T-helper 1 cell treated with Interleukin-12 subunit alpha and Interleukin-12 subunit beta and Interleukin-4 antibody, amounts not matched to agents 30 μg/mL and 1 μg/mL, for 36 hours (primary cell): ENCODE measurements around the gene IL1B.

ENCODE experiments used
- H3K27ac Mint-ChIP-seq: one replicate; pipeline ENCODE4 v1.8.0; 2021; ENCODE audit warnings: mild to moderate bottlenecking, mixed read lengths
- H3K27me3 Mint-ChIP-seq: one replicate; pipeline ENCODE4 v1.8.0; 2021; ENCODE audit warnings: low read depth, mixed read lengths
- H3K36me3 Mint-ChIP-seq: one replicate; pipeline ENCODE4 v1.8.0; 2021; ENCODE audit warnings: low read depth, mixed read lengths
- H3K4me1 Mint-ChIP-seq: one replicate; pipeline ENCODE4 v1.8.0; 2021; ENCODE audit warnings: low read depth, mixed read lengths
- H3K4me3 Mint-ChIP-seq: one replicate; pipeline ENCODE4 v1.8.0; 2021; ENCODE audit warnings: mild to moderate bottlenecking, moderate library complexity, mixed read lengths
- H3K9me3 Mint-ChIP-seq: one replicate; pipeline ENCODE4 v1.8.0; 2021; ENCODE audit warnings: mixed read lengths

The IL1B gene

GRCh38 chr2:112794131-112794733 is 42.3 kb downstream of the IL1B start:
- H3K4me1 Mint-ChIP-seq, result peaks cover 25% of the 10 kb centered on the region
- H3K27ac Mint-ChIP-seq, result peak overlapping the region; percentile 54
- H3K36me3 Mint-ChIP-seq, result peaks cover 4% of the 10 kb centered on the region
- H3K4me3 Mint-ChIP-seq, result peak overlapping the region; percentile 9
- no peaks in the 10 kb centered on the region for H3K9me3 Mint-ChIP-seq
- no peaks in the 10 kb centered on the region for H3K27me3 Mint-ChIP-seq

DNA sequence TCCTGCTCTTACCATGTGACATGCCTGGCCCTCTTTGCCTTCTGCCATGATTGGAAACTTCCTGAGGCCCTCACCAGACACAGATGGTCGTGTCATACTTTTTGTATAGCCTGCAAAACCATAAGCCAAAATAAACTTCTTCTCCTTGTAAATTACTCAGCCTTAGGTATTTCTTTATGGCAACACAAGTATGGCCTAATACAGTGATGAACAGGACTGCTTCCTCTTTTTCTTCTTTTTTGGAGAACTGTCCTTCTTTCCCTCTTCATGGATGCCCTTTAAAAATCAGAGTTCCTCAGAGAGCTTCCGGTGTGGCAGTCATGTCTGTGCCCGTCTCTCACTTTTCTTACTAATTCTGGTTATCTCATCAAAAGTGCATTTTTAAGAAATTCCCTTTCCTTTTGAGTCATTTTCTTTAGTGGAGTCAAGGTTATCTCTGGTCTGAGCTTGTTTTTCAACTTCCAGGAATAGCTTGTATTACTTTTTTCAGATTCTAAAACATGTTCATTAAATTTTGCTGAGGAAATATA is 43.1 kb downstream of the IL1B start:
- H3K27ac Mint-ChIP-seq, result peak overlapping the region; percentile 13
- H3K4me1 Mint-ChIP-seq, result peaks cover 21% of the 10 kb centered on the region
- peak overlapping the region; percentile 4 for H3K4me3 Mint-ChIP-seq
- peaks cover 6% of the 10 kb centered on the region for H3K27me3 Mint-ChIP-seq
- H3K9me3 Mint-ChIP-seq, result no peaks in the 10 kb centered on the region
- peaks cover 4% of the 10 kb centered on the region for H3K36me3 Mint-ChIP-seq

- Mint-ChIP-seq H3K4me3 (no peak overlapping the region), H3K36me3 (peaks cover 4% of the 10 kb centered on the region), H3K27ac (no peak overlapping the region), H3K4me1 (peaks cover 21% of the 10 kb centered on the region), H3K9me3 (no peaks in the 10 kb centered on the region), H3K27me3 (peaks cover 7% of the 10 kb centered on the region)
These were observed 44.2 kb downstream of the IL1B start for GRCh38 chr2:112792419-112792818.

GRCh38 chr2:112791693-112792230 is 44.8 kb downstream of the IL1B start:
- no peak overlapping the region for H3K4me3 Mint-ChIP-seq
- peaks cover 9% of the 10 kb centered on the region for H3K27me3 Mint-ChIP-seq
- no peak overlapping the region for H3K27ac Mint-ChIP-seq
- peaks cover 4% of the 10 kb centered on the region for H3K36me3 Mint-ChIP-seq
- no peaks in the 10 kb centered on the region for H3K9me3 Mint-ChIP-seq
- peaks cover 21% of the 10 kb centered on the region for H3K4me1 Mint-ChIP-seq

GRCh38 chr2:112791019-112791418 is 45.6 kb downstream of the IL1B start:
- Mint-ChIP-seq H3K27ac (no peak overlapping the region), H3K4me3 (no peak overlapping the region), H3K27me3 (peaks cover 13% of the 10 kb centered on the region), H3K36me3 (peaks cover 4% of the 10 kb centered on the region), H3K4me1 (peaks cover 21% of the 10 kb centered on the region), H3K9me3 (no peaks in the 10 kb centered on the region)

DNA sequence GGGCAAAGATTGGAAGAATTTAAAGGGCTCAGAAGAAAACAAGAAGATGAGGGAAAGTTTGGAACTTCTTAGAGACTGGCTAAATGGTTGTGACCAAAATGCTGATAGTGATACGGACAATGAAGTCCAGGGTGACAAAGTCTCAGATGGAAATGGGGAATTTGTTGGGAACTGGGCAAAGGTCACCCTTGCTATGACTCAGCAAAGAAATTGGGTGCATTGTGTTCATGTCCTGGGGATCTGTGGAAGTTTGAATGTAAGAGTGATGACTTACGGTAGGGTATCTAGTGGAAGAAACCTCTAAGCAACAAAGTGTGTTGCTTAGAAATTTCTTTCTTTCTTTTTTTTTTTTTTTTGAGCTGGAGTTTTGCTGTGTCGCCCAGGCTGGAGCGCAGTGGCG is 46.3 kb downstream of the IL1B start:
- H3K36me3 Mint-ChIP-seq, result peaks cover 4% of the 10 kb centered on the region
- no peak overlapping the region for H3K27ac Mint-ChIP-seq
- H3K4me3 Mint-ChIP-seq, result no peak overlapping the region
- H3K9me3 Mint-ChIP-seq, result no peaks in the 10 kb centered on the region
- peaks cover 19% of the 10 kb centered on the region for H3K4me1 Mint-ChIP-seq
- peaks cover 13% of the 10 kb centered on the region for H3K27me3 Mint-ChIP-seq

DNA sequence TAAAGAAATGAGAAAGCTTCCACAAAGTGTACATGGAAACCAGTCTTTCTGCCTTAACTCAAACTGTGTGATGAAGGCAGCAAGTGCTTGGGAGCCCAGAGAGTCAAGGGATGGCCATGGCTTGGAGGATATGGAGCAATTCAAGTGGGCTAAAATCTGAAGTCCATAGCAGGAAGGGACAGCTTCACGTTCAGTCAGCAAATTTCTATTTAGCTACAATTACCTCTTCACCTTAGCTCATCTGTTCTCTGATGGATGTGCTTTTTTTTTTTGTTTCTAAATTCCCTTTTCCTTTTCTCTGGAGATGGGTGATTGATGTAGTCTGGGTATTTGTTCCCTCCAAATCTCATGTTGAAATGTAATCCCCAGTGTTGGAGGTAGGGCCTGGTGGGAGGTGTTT is 47.4 kb downstream of the IL1B start:
- H3K27ac Mint-ChIP-seq, result no peak overlapping the region
- peaks cover 22% of the 10 kb centered on the region for H3K27me3 Mint-ChIP-seq
- no peaks in the 10 kb centered on the region for H3K9me3 Mint-ChIP-seq
- H3K4me1 Mint-ChIP-seq, result peaks cover 18% of the 10 kb centered on the region
- H3K4me3 Mint-ChIP-seq, result no peak overlapping the region
- peaks cover 4% of the 10 kb centered on the region for H3K36me3 Mint-ChIP-seq

DNA sequence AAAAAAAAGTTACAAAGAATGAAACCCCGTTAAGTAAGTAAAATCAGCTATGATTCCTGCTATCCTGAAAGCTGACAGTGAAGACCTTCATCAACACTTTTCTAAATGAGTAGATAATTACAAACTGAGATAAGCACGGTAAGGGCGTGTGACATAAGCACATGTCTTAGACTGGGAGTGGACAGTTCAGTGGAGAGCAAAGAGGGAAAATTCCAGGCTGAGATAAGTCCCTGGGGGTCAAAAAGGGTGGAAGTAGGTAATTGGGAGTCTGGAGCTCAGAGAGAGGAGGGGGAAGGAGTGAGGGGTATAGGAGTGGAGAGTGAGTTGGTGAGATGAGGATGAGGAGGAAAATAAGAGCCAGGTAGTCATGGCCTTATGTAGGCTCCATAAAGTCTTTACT is 47.9 kb downstream of the IL1B start:
- Mint-ChIP-seq H3K27me3 (peaks cover 23% of the 10 kb centered on the region), H3K4me3 (no peak overlapping the region), H3K9me3 (no peaks in the 10 kb centered on the region), H3K4me1 (peaks cover 16% of the 10 kb centered on the region), H3K27ac (no peak overlapping the region), H3K36me3 (peaks cover 3% of the 10 kb centered on the region)

- Mint-ChIP-seq H3K27ac (no peak overlapping the region), H3K9me3 (no peaks in the 10 kb centered on the region), H3K4me3 (no peak overlapping the region), H3K27me3 (peaks cover 27% of the 10 kb centered on the region), H3K36me3 (no peaks in the 10 kb centered on the region), H3K4me1 (peaks cover 12% of the 10 kb centered on the region)
These were observed 48.7 kb downstream of the IL1B start for GRCh38 chr2:112787729-112788393.

DNA sequence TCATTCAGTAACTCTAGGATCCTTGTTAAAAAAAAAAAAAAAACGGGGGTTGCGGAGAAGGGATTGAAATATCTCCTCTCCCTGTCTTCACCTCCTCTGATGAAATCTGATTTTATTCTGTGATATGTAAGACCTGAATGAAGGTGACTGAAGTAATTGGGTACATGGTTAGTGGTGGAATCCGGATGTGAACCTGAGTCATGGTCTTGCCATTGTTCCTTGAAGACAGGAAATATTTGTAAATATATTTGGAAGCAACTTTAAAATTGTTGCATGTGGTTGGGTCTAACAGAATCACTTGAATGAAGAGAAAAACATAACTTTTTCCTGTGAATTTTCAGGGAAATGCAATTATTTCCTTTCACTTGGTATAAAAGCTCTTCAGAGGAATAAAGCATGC is 49.3 kb downstream of the IL1B start:
- no peak overlapping the region for H3K27ac Mint-ChIP-seq
- no peaks in the 10 kb centered on the region for H3K9me3 Mint-ChIP-seq
- H3K36me3 Mint-ChIP-seq, result no peaks in the 10 kb centered on the region
- H3K27me3 Mint-ChIP-seq, result peaks cover 31% of the 10 kb centered on the region
- H3K4me3 Mint-ChIP-seq, result no peak overlapping the region
- peaks cover 12% of the 10 kb centered on the region for H3K4me1 Mint-ChIP-seq

DNA sequence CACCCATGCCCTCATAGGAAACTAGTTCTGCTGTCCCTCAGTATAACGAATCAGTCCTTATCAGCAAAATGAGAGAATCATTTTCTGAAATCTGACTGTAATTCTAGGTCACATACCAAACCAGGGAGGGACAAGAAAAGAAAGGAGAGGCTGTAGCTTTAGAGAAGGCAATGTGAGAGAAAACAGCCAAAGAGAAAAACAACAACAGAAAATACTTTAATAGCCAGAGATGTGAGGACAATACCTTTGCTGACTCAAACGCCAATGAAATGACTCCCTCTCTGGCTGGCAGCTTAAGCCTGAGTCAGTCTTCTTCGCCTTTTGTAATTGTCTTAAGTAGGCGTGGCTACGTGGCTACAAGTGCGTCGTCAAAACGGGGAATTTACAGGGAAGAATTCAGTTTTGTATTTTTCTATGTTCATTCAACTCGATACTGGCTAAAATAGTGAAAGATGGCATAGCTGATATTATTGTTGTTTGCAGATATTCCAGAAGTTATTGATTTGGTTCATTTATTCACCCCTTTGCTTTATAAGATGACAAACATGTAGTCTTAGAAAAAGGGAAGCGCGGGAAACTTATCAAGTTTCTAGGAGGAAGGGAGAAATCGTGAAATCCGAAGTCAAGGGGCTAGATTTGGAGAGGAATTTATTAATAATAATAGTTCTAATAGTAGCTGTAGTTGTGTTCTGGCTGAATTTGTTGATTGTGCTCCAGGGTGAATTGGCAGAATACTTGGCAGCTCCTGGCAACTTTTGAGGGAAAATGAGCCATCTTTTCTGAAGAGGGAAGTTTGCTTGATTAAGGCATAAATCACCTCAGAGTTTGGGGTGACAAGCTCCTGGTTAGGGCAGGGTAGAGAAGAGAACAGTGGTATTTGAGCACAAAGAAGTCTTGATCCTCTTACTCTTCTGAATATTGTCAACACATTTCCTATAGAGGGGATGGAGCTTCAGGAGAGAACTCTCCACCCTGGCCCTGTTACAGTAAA is 52.1 kb downstream of the IL1B start, which contains the start of gene IL1A:
Gene IL1A (minus strand): TSS at position 295 of the 991 bp plus-strand sequence. CDS start 723 bp downstream, outside the sequence.
- peak within 1 kb of the TSS; percentile 9 for H3K4me3 Mint-ChIP-seq
- peaks cover 31% of the 10 kb centered on the region for H3K27me3 Mint-ChIP-seq
- no peaks in the 10 kb centered on the region for H3K9me3 Mint-ChIP-seq
- peaks cover 14% of the 10 kb centered on the region for H3K4me1 Mint-ChIP-seq
- H3K36me3 Mint-ChIP-seq, result no peaks in the 10 kb centered on the region
- peak within 1 kb of the TSS; percentile 42 for H3K27ac Mint-ChIP-seq

DNA sequence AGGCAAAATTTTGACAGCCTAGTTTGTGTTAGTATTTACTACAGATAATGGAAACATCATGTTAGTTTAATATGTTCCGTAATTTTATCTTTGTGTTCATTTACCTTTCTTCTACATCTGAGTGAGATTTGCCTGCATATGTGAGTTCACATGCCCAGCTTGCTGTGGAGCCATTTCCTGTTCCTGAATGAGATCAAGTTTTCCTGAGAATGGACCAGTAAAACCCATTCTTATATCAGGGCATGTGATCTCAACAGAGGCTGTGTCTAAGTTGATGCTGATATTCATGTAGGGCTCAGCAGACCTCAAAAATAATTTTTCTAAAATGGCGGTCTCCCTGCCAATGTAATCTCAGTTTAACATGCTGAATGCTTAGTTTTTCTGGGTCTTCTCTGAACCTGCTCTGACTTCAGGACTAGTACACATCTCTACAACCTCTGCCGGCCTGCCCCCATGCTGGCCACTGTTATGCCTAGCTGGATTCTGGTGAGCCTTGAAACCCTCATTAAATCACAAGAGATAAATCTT is 53.3 kb downstream of the IL1B start:
- peaks cover 4% of the 10 kb centered on the region for H3K36me3 Mint-ChIP-seq
- H3K4me1 Mint-ChIP-seq, result peaks cover 14% of the 10 kb centered on the region
- peak overlapping the region; percentile 42 for H3K27ac Mint-ChIP-seq
- H3K9me3 Mint-ChIP-seq, result no peaks in the 10 kb centered on the region
- H3K27me3 Mint-ChIP-seq, result peaks cover 31% of the 10 kb centered on the region
- peak overlapping the region; percentile 4 for H3K4me3 Mint-ChIP-seq

DNA sequence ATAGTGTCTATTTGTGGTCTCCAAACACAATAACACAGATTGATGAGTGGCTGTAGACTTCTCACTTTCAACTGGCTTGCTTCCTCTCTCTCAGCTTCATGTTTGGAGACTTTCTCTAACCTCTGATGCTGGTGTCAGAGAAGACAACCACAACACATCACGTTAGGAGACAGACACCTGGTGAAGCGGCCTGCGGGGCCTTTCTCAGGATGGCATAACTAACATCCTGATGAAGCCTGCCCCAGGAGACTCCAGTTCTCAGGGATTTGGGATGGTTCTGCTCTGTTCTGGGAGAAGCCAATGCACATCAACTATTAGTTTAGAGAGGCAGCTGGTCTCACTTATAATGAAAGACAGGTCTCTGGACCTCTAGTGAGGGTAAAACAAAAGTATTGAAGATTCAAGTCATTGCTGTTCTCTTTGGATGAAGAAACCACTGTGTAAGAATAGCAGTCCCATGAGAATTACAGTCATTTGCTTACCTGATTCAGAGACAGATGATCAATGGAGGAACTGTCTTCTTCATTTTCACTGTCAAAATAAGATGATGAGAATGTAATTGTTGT is 54.3 kb downstream of the IL1B start:
- Mint-ChIP-seq H3K9me3 (no peaks in the 10 kb centered on the region), H3K27ac (no peak overlapping the region), H3K36me3 (peaks cover 4% of the 10 kb centered on the region), H3K4me1 (peaks cover 16% of the 10 kb centered on the region), H3K4me3 (no peak overlapping the region), H3K27me3 (peaks cover 34% of the 10 kb centered on the region)
